GM19397 (cell line): ENCODE results near the gene TSSC4.

Source experiments
- ATAC-seq: cut with Tn5 transposase; IDR thresholded peaks from one replicate; pipeline ENCODE4 v1.9.1; 2021; ENCODE audit warnings: mild to moderate bottlenecking, moderate library complexity; ENCODE audit not compliant: unreplicated experiment

The TSSC4 gene

DNA sequence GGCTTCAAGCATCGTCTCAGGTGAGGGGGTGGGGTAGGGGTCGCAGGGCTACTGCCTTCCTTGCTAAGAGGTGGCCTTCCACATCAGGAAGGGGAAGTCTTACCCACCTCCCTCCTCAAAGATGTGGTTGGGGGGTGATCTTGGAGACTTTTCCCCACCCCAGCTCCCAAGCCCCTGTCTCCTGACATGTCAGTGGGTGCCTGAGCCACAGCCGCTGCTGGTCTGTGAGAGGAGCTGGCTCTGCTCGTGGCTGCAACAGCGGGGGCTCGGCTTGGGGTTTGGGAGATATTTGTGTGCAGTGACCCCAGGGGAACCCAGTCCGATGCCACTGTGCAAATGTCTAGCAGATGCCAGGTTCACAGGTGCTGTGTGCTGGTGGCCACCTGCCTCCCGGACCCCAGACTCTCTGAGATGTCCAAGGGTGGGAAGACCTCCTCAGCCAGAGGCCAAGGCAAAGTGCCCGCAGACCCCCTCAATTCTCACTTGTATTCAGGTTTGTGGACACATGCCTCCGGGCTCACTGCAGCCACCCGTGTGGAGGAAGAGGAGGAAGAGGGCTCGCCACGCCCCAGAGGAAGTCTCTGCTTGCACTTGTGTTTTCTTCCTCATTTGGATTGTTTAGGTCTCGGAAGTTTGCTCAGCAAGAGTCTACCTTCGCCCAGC, 46.2 kb downstream of the TSSC4 start:
- ATAC-seq, result no peak

GRCh38 chr11:2447253-2447950, 46.9 kb downstream of the TSSC4 start:
- ATAC-seq, result no peak

- no peak for ATAC-seq
Observed at GRCh38 chr11:2447951-2448650, 47.6 kb downstream of the TSSC4 start.

GRCh38 chr11:2448661-2449547, 48.4 kb downstream of the TSSC4 start:
- no peak for ATAC-seq

GRCh38 chr11:2449548-2450320, 49.2 kb downstream of the TSSC4 start:
- ATAC-seq, result no peak

GRCh38 chr11:2450321-2451041, 49.9 kb downstream of the TSSC4 start:
- ATAC-seq, result no peak

GRCh38 chr11:2451336-2451735, 50.8 kb downstream of the TSSC4 start:
- no peak for ATAC-seq

DNA sequence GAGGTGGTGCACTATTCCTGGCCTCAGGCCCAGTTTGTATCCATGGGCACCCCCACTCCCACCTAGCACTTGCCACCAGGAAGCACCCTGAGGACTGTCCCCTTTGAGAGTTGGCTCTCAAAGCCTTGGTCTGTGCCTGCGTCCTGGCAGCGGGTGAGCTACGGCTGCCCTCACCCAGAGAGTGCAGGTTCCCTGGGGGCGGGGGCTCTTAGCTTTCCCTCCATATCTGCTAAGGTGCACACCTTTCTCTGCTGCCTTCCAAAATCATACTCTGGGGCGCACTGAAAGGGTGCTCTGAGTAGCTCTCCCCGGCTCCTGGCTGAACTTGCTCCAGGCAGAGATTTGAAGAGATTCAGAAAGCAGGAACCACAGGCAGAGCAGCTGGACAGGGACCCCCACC, 51.4 kb downstream of the TSSC4 start:
- no peak for ATAC-seq

DNA sequence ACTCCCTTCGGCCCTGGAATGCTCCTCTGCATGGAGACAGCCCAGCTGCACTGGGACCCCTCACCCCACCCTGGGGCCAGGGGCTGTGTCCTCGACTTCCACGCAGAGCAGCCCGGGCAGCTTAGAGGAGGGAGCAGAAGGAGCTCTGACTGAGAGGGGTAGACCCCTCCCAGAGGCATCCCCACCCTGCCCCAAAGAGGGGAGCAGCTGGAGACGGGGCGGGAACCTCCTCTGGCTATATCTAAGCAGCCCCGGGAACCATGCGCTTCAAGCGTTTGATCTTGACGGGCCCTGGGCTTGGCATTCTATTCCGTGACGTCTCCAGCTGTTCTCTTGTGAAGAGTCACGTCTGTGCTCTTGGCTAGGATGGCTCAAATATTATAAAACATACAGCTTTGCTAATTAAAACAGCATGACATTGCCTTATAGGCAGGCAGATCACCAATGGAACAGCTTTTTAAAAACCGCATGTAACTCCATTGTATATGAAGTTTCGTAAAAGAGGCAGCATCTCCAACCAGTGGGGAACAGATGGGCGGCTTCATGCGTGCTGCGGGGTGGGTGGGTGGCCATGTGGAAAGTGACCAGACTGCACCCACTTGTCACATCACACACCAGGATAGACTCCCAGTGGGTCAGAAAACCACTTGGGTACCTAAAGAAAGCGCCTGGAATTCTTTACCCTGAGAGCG, 51.9 kb downstream of the TSSC4 start:
- ATAC-seq, result no peak

- ATAC-seq, result no peak
Observed at GRCh38 chr11:2453436-2453835, 52.9 kb downstream of the TSSC4 start.
